A549 (cell line): ENCODE data around the gene PEX14.

ENCODE experiments used
- CBX8 ChIP-seq: fragments of 200-600 bp; sonication (generic); IDR thresholded peaks from 2 replicates; pipeline ENCODE4 v1.6.1; 2016
- CEBPB ChIP-seq, 2 experiments: fragments of >200 bp in 1 of 2; sonication (Bioruptor Twin) in 1 of 2; formaldehyde crosslinking in 1 of 2; IDR thresholded peaks; 2 replicates each; pipeline ENCODE4 v1.6.1; 2012 to 2016
- CHD2 ChIP-seq: fragments of 150-350 bp; IDR thresholded peaks from 2 replicates; pipeline ENCODE4 v1.6.1; 2014; ENCODE audit warnings: low read length; ENCODE audit not compliant: partially characterized antibody
- CHD4 ChIP-seq: fragments of 200-600 bp; sonication (generic); IDR thresholded peaks from 2 replicates; pipeline ENCODE4 v1.6.1; 2016; ENCODE audit warnings: antibody characterized with exemption, mild to moderate bottlenecking, borderline replicate concordance
- HMGXB4 ChIP-seq: fragments of 250-450 bp; sonication (Bioruptor Pico); IDR thresholded peaks from 2 replicates; pipeline ENCODE4 v1.5.0; 2021; ENCODE audit warnings: mild to moderate bottlenecking, moderate library complexity, borderline replicate concordance
- MYC ChIP-seq: IDR thresholded peaks from 2 replicates; pipeline ENCODE4 v1.6.1; 2012; ENCODE audit warnings: mild to moderate bottlenecking, inconsistent platforms, low read length, improper control_type of control experiment, borderline replicate concordance
- NFE2L2 ChIP-seq: fragments of 150-350 bp; conservative IDR thresholded peaks from 2 replicates; pipeline ENCODE4 v1.6.1; 2014; ENCODE audit warnings: low read length
- POLR2A ChIP-seq: IDR thresholded peaks from 2 replicates; pipeline ENCODE4 v1.6.1; 2012; ENCODE audit warnings: mild to moderate bottlenecking, low read length
- POLR2AphosphoS2 ChIP-seq: conservative IDR thresholded peaks from 2 replicates; pipeline ENCODE4 v1.6.1; 2012; ENCODE audit warnings: low read length, improper control_type of control experiment, inconsistent platforms
- TF ChIP-seq, protein P1 (sequence below): fragments of >200 bp; sonication (Bioruptor Twin); formaldehyde crosslinking; IDR thresholded peaks from 3 replicates; pipeline ENCODE4 v1.5.1; 2016
- TF ChIP-seq, protein P2 (sequence below): fragments of >200 bp; sonication (Bioruptor Twin); formaldehyde crosslinking; IDR thresholded peaks from 3 replicates; pipeline ENCODE4 v1.6.1; 2016
- TF ChIP-seq, protein P3 (sequence below): fragments of 200-600 bp; sonication (generic); IDR thresholded peaks from 2 replicates; pipeline ENCODE4 v1.6.1; 2016; ENCODE audit warnings: antibody characterized with exemption, mild to moderate bottlenecking, moderate library complexity

DNA sequence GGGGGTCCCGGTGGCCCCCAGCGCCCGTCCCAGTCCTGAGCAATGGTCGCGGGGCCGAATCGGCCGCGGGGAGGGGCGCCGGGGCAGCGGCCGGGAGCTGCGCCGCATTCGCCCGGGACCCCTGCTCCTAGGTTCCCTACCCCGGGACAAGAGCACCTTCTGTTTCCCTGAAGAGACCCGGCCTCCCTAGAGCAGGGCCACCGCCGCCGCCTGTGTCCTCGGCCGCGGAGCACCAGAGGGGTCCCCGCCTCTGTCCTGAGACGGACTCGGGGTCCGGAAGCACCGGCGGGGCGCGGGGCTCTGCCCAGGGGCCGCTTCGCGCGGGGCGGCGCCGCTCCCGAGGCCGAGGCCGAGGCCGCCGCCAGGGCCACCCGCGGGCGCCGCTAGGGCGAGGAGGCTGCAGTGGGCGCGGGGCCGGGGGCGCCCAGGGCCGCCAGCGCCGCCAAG is 163.8 kb downstream of the PEX14 start:
- TF ChIP-seq NFE2L2 (no peak), POLR2A (no peak), CEBPB (IDR thresholded peaks at IDR 0.05) (no peak), MYC (no peak), HMGXB4 (CRISPR knock-in tag) (no peak), POLR2AphosphoS2 (no peak), CHD4 (no peak), CBX8 (no peak), CHD2 (no peak)
- TF ChIP-seq, protein P1, sequence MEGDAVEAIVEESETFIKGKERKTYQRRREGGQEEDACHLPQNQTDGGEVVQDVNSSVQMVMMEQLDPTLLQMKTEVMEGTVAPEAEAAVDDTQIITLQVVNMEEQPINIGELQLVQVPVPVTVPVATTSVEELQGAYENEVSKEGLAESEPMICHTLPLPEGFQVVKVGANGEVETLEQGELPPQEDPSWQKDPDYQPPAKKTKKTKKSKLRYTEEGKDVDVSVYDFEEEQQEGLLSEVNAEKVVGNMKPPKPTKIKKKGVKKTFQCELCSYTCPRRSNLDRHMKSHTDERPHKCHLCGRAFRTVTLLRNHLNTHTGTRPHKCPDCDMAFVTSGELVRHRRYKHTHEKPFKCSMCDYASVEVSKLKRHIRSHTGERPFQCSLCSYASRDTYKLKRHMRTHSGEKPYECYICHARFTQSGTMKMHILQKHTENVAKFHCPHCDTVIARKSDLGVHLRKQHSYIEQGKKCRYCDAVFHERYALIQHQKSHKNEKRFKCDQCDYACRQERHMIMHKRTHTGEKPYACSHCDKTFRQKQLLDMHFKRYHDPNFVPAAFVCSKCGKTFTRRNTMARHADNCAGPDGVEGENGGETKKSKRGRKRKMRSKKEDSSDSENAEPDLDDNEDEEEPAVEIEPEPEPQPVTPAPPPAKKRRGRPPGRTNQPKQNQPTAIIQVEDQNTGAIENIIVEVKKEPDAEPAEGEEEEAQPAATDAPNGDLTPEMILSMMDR: no peak
- TF ChIP-seq, protein P2, sequence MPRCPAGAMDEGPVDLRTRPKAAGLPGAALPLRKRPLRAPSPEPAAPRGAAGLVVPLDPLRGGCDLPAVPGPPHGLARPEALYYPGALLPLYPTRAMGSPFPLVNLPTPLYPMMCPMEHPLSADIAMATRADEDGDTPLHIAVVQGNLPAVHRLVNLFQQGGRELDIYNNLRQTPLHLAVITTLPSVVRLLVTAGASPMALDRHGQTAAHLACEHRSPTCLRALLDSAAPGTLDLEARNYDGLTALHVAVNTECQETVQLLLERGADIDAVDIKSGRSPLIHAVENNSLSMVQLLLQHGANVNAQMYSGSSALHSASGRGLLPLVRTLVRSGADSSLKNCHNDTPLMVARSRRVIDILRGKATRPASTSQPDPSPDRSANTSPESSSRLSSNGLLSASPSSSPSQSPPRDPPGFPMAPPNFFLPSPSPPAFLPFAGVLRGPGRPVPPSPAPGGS: no peak
- TF ChIP-seq, protein P3, sequence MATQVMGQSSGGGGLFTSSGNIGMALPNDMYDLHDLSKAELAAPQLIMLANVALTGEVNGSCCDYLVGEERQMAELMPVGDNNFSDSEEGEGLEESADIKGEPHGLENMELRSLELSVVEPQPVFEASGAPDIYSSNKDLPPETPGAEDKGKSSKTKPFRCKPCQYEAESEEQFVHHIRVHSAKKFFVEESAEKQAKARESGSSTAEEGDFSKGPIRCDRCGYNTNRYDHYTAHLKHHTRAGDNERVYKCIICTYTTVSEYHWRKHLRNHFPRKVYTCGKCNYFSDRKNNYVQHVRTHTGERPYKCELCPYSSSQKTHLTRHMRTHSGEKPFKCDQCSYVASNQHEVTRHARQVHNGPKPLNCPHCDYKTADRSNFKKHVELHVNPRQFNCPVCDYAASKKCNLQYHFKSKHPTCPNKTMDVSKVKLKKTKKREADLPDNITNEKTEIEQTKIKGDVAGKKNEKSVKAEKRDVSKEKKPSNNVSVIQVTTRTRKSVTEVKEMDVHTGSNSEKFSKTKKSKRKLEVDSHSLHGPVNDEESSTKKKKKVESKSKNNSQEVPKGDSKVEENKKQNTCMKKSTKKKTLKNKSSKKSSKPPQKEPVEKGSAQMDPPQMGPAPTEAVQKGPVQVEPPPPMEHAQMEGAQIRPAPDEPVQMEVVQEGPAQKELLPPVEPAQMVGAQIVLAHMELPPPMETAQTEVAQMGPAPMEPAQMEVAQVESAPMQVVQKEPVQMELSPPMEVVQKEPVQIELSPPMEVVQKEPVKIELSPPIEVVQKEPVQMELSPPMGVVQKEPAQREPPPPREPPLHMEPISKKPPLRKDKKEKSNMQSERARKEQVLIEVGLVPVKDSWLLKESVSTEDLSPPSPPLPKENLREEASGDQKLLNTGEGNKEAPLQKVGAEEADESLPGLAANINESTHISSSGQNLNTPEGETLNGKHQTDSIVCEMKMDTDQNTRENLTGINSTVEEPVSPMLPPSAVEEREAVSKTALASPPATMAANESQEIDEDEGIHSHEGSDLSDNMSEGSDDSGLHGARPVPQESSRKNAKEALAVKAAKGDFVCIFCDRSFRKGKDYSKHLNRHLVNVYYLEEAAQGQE: no peak
